CD4-positive, alpha-beta T cell (primary cell): Measurements from ENCODE around the gene KDM2B. TPM values are rescaled to one million over a fixed set of nuclear protein-coding genes. Genes with fewer than 3 reads are reported as not detected.

Experiments used
- ATAC-seq: fragments of 200-7000 bp; cut with Tn5 transposase; one replicate; pipeline ENCODE4 v1.10.0; 2022; ENCODE audit warnings: mild to moderate bottlenecking; ENCODE audit not compliant: poor library complexity
- CTCF ChIA-PET: fragments of 350-600 bp; sonication (Branson Sonifier 250); formaldehyde crosslinking; loops from one replicate; lab custom pipeline; 2021; ENCODE audit warnings: antibody characterized with exemption, inconsistent platforms; lab: Charles Lee
- POLR2A ChIA-PET: fragments of 350-600 bp; sonication (Branson Sonifier 250); formaldehyde crosslinking; loops from one replicate; lab custom pipeline; 2021; ENCODE audit warnings: antibody characterized with exemption, inconsistent platforms; lab: Charles Lee
- DNase-seq, 14 experiments: peaks; one replicate each; pipeline ENCODE4 v3.0.0-alpha.2; 2013 to 2020; ENCODE audit warnings: mixed read lengths in 2 of 14
- H3K27ac ChIP-seq, 2 donors: one replicate each; pipeline versions ENCODE4 v1.5.1 to v1.7.0; 2013; ENCODE audit warnings: low read length in 2 of 2, low read depth in 1 of 2, mild to moderate bottlenecking in 1 of 2
- H3K27me3 ChIP-seq, 2 experiments: 1 replicate in 1 of 2; 2 replicates in 1 of 2; pipeline versions ENCODE4 v1.6.1 to v1.7.0; 2013; ENCODE audit warnings: low read length in 2 of 2, control low read depth in 1 of 2, mild to moderate bottlenecking in 1 of 2, moderate library complexity in 1 of 2; ENCODE audit not compliant: insufficient read depth in 2 of 2, control insufficient read depth in 1 of 2
- H3K36me3 ChIP-seq: one replicate; pipeline ENCODE4 v1.6.1; 2013; ENCODE audit warnings: low read length, control low read depth; ENCODE audit not compliant: insufficient read depth
- H3K4me1 ChIP-seq: one replicate; pipeline ENCODE4 v1.6.1; 2013; ENCODE audit warnings: low read length, control low read depth; ENCODE audit not compliant: insufficient read depth
- H3K4me3 ChIP-seq: one replicate; pipeline ENCODE4 v1.5.1; 2013; ENCODE audit warnings: mild to moderate bottlenecking, low read length, moderate library complexity
- H3K9me3 ChIP-seq, 2 experiments: 1 replicate in 1 of 2; 2 replicates in 1 of 2; pipeline versions ENCODE4 v1.6.1 to v1.7.0; 2013; ENCODE audit warnings: low read length in 2 of 2, mild to moderate bottlenecking in 2 of 2, control low read depth in 1 of 2, moderate library complexity in 1 of 2; ENCODE audit not compliant: control insufficient read depth in 1 of 2, insufficient read depth in 1 of 2
- H3K27ac Mint-ChIP-seq: one replicate; pipeline ENCODE4 v1.8.0; 2020; ENCODE audit warnings: mixed read lengths
- H3K27me3 Mint-ChIP-seq: one replicate; pipeline ENCODE4 v1.8.0; 2021; ENCODE audit warnings: mixed read lengths
- H3K36me3 Mint-ChIP-seq: one replicate; pipeline ENCODE4 v1.8.0; 2021; ENCODE audit warnings: low read depth, mixed read lengths
- H3K4me1 Mint-ChIP-seq: one replicate; pipeline ENCODE4 v1.8.0; 2021; ENCODE audit warnings: low read depth, mixed read lengths
- H3K4me3 Mint-ChIP-seq: one replicate; pipeline ENCODE4 v1.8.0; 2020; ENCODE audit warnings: mild to moderate bottlenecking, mixed read lengths
- H3K9me3 Mint-ChIP-seq: one replicate; pipeline ENCODE4 v1.8.0; 2020; ENCODE audit warnings: mixed read lengths
- intact Hi-C, 2 experiments: fragments of 100-400 bp; cut with DNase I in 1 of 2; cut with micrococcal nuclease in 1 of 2; formaldehyde crosslinking; loops; one replicate each; pipeline versions ENCODE4 v1.15.1 to v1.9.0; 2023 to 2025; cut with DNase I, micrococcal nuclease
- total RNA-seq, 174 experiments: library from RNA in 2 of 174; stranded (reverse) in 2 of 174; gene quantifications; one replicate each; pipeline ENCODE4 v1.2.3 and lab custom pipeline; 2021 to 2026
- TF ChIP-seq, protein P1 (sequence below): fragments of 200-600 bp; IDR thresholded peaks from one replicate; pipeline ENCODE4 v1.8.0; 2022; ENCODE audit warnings: antibody characterized with exemption, mild to moderate bottlenecking

The KDM2B gene
- total RNA-seq, 2 experiments from 2014 or later: 60.4 to 62.6 TPM

DNA sequence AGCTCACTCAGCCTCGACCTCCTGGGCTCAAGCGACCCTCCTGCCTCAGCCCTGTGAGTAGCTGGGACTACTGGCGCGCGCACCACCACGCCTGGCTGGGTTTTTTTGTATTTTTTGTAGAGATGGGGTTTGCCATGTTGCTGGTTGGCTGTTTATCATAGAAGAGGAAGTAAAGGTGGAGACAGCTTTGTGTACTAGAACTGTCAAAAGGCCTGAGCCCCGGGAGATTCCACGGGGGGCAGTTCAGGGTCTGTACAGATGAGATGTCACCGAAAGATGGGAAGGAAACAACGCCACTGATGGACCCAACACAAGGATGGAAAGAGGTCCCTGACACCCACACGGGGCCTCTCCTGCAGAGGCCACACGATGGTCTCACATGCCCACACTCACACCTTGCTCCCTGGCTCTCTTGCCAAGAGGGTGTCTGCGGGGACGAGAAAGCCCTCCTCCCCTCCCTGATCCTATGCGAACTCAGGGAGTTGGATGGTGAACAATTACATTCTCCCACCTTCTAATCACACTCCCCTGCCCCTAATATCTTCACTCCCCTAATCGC, 66.6 kb downstream of the KDM2B start:
- DNase-seq: peak in 2 of 14 experiments; percentile 29 to 32
- peaks cover 48% of the 10 kb centered on the region for H3K36me3 ChIP-seq
- peak overlapping the region; percentile 30 to 34 for H3K27ac ChIP-seq
- Mint-ChIP-seq H3K9me3 (no peaks in the 10 kb centered on the region), H3K4me3 (no peak overlapping the region), H3K36me3 (peaks cover 45% of the 10 kb centered on the region), H3K27ac (peak overlapping the region; percentile 64), H3K4me1 (peaks cover 6% of the 10 kb centered on the region), H3K27me3 (no peaks in the 10 kb centered on the region)
- no peaks in the 10 kb centered on the region for H3K9me3 ChIP-seq
- ATAC-seq: peak; percentile 34
- TF ChIP-seq, protein P1, sequence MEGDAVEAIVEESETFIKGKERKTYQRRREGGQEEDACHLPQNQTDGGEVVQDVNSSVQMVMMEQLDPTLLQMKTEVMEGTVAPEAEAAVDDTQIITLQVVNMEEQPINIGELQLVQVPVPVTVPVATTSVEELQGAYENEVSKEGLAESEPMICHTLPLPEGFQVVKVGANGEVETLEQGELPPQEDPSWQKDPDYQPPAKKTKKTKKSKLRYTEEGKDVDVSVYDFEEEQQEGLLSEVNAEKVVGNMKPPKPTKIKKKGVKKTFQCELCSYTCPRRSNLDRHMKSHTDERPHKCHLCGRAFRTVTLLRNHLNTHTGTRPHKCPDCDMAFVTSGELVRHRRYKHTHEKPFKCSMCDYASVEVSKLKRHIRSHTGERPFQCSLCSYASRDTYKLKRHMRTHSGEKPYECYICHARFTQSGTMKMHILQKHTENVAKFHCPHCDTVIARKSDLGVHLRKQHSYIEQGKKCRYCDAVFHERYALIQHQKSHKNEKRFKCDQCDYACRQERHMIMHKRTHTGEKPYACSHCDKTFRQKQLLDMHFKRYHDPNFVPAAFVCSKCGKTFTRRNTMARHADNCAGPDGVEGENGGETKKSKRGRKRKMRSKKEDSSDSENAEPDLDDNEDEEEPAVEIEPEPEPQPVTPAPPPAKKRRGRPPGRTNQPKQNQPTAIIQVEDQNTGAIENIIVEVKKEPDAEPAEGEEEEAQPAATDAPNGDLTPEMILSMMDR: no peak
- POLR2A ChIA-PET: interaction anchor here (0.9 to 1.0 kb wide), 2 partner anchors 16 to 23 kb away, joined by 3 to 5 read pairs; no protein-coding TSS in a partner anchor
- CTCF ChIA-PET: no interaction called here
- intact Hi-C loops: no loop called here
- H3K4me3 ChIP-seq: no peak overlapping the region
- H3K4me1 ChIP-seq: peaks cover 11% of the 10 kb centered on the region
- H3K27me3 ChIP-seq: no peaks in the 10 kb centered on the region

DNA sequence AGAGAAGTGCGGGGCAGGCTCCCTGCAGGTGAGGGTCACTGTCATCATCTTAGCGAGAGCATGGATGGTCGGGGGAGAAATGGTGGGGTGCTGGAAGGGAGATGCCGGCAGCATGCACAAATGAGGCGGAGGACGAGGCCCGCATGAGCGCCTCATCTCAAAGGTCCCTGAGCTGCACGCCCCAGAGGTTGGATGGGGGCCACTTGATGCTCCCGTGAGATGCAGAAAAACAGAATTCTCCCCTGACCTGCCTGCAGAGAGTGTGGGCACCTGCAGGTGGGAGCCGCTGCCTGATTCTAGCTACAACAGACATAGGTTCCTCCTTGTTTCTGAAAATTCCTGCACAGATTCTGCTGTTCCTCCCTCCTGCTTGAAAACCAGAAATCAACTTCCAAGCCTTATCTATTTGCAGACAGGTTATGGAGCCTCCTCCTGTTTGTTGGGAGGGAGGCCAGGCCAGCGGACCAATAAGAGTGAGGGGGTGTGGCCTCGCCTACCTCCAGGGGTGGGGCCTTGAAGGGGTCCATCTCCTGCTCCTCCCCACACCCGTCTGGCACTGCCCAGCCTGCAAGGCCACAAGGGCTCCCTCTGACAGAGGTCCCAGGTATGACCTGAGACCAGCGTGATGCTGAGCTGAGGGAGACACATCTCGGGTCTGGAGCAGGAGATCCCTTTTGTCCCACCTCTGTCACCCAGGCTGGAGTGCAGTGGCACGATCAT, 67.2 kb downstream of the KDM2B start:
- TF ChIP-seq, protein P1: no peak
- ATAC-seq: no peak
- Mint-ChIP-seq H3K4me1 (peaks cover 6% of the 10 kb centered on the region), H3K27me3 (no peaks in the 10 kb centered on the region), H3K9me3 (no peaks in the 10 kb centered on the region), H3K36me3 (peaks cover 45% of the 10 kb centered on the region), H3K4me3 (no peak overlapping the region), H3K27ac (peak overlapping the region; percentile 64)
- Histone ChIP-seq H3K4me3 (no peak overlapping the region), H3K36me3 (peaks cover 46% of the 10 kb centered on the region), H3K27me3 (no peaks in the 10 kb centered on the region), H3K4me1 (peaks cover 11% of the 10 kb centered on the region), H3K9me3 (no peaks in the 10 kb centered on the region), H3K27ac (peak overlapping the region in 1 of 2 donors; percentile 30)
- DNase-seq: peak in 2 of 14 experiments; percentile 21 to 47
- ChIA-PET CTCF (no interaction called here), POLR2A (interaction anchor here (0.9 to 1.0 kb wide), 2 partner anchors 17 to 23 kb away, joined by 3 to 5 read pairs; no protein-coding TSS in a partner anchor)
- intact Hi-C loops: no loop called here

DNA sequence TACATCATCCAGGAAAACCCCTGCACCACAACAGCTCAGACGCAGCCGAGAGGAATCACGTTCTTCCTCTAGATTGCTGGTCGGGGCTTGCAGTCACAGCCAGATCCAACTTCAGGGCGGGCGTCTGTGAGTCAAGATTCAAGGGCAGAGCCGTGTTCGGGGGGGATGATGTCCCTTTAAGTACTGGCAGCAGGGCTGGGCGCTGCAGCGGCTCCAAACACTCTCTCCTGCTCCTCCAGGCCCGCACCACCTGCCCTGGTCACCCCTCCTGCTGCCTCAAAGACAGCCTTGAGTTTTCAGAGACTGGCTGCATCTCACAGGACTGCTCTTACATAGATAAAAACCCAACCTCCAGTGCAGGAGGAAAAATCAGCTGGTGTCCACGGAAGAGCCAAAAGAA, 68.3 kb downstream of the KDM2B start:
- peaks cover 51% of the 10 kb centered on the region for H3K36me3 Mint-ChIP-seq
- POLR2A ChIA-PET: no interaction called here

More for the DNA sequence above, 68.3 kb downstream of the KDM2B start:
- intact Hi-C loops: no loop called here
- TF ChIP-seq, protein P1: no peak
- Mint-ChIP-seq H3K27ac (no peak overlapping the region), H3K4me3 (no peak overlapping the region), H3K27me3 (no peaks in the 10 kb centered on the region), H3K4me1 (peaks cover 6% of the 10 kb centered on the region), H3K9me3 (no peaks in the 10 kb centered on the region)
- Histone ChIP-seq H3K27ac (no peak overlapping the region), H3K4me3 (no peak overlapping the region), H3K9me3 (no peaks in the 10 kb centered on the region), H3K36me3 (peaks cover 44% of the 10 kb centered on the region), H3K27me3 (no peaks in the 10 kb centered on the region), H3K4me1 (peaks cover 11% of the 10 kb centered on the region)
- DNase-seq (peak in 1 of 14 experiments; percentile 39), ATAC-seq (no peak)
- CTCF ChIA-PET: no interaction called here
